GM23338 (cell line): ENCODE results near the gene HIVEP2. TPM values are rescaled to one million over a fixed set of nuclear protein-coding genes. Genes with fewer than 3 reads are reported as not detected.

ENCODE experiments used
- ATAC-seq: fragments of 200-7000 bp; cut with Tn5 transposase; 3 replicates; pipeline ENCODE4 v1.9.1; 2020
- DNase-seq: peaks from one replicate; pipeline ENCODE4 v3.0.0-alpha.2; 2015; ENCODE audit warnings: low spot score
- H2AFZ ChIP-seq: fragments of 200-600 bp; sonication (generic); 2 replicates; pipeline ENCODE4 v1.8.0; 2016; ENCODE audit warnings: antibody characterized with exemption, mild to moderate bottlenecking, moderate library complexity
- H3F3A ChIP-seq: fragments of 200-600 bp; sonication (generic); replicated peaks from 2 replicates; pipeline ENCODE4 v1.8.0; 2017; ENCODE audit warnings: antibody characterized with exemption, mixed run types, low read depth
- H3K27ac ChIP-seq: fragments of 200-600 bp; sonication (generic); 2 replicates; pipeline ENCODE4 v1.6.1; 2016; ENCODE audit warnings: low read depth
- H3K27me3 ChIP-seq: fragments of 200-600 bp; sonication (generic); 2 replicates; pipeline ENCODE4 v1.8.0; 2016; ENCODE audit warnings: mild to moderate bottlenecking, mixed run types, moderate library complexity; ENCODE audit not compliant: insufficient read depth
- H3K36me3 ChIP-seq: fragments of 200-600 bp; sonication (generic); 2 replicates; pipeline ENCODE4 v1.8.0; 2016; ENCODE audit warnings: mild to moderate bottlenecking; ENCODE audit not compliant: insufficient read depth
- H3K4me1 ChIP-seq: fragments of 200-600 bp; sonication (generic); 2 replicates; pipeline ENCODE4 v1.8.0; 2016; ENCODE audit warnings: mild to moderate bottlenecking, moderate library complexity; ENCODE audit not compliant: insufficient read depth
- H3K4me2 ChIP-seq: fragments of 200-600 bp; sonication (generic); 2 replicates; pipeline ENCODE4 v1.7.1; 2017; ENCODE audit warnings: mixed run types
- H3K4me3 ChIP-seq: fragments of 200-600 bp; sonication (generic); 2 replicates; pipeline ENCODE4 v1.6.1; 2016; ENCODE audit warnings: mixed run types
- H3K79me2 ChIP-seq: fragments of 200-600 bp; sonication (generic); replicated peaks from 2 replicates; pipeline ENCODE4 v1.8.0; 2017; ENCODE audit warnings: mild to moderate bottlenecking; ENCODE audit not compliant: insufficient read depth
- H3K9me2 ChIP-seq: fragments of 200-600 bp; sonication (generic); 2 replicates; pipeline ENCODE4 v1.8.0; 2017; ENCODE audit not compliant: insufficient read depth
- H4K20me1 ChIP-seq: fragments of 200-600 bp; sonication (generic); replicated peaks from 2 replicates; pipeline ENCODE4 v1.8.0; 2017; ENCODE audit warnings: mild to moderate bottlenecking; ENCODE audit not compliant: insufficient read depth
- H3K27ac Mint-ChIP-seq: 2 replicates; pipeline ENCODE4 v1.8.0; 2020; ENCODE audit warnings: inconsistent platforms, mild to moderate bottlenecking, moderate library complexity, mixed read lengths
- H3K27me3 Mint-ChIP-seq: 3 replicates; pipeline ENCODE4 v1.8.0; 2022; ENCODE audit warnings: low read depth, mild to moderate bottlenecking, moderate library complexity, mixed read lengths, inconsistent platforms; ENCODE audit not compliant: insufficient read depth, poor library complexity
- H3K36me3 Mint-ChIP-seq: 3 replicates; pipeline ENCODE4 v1.8.0; 2021; ENCODE audit warnings: low read depth, mild to moderate bottlenecking, inconsistent platforms, moderate library complexity, mixed read lengths
- H3K4me1 Mint-ChIP-seq: 3 replicates; pipeline ENCODE4 v1.8.0; 2020; ENCODE audit warnings: mild to moderate bottlenecking, inconsistent platforms, mixed read lengths
- H3K4me3 Mint-ChIP-seq: 3 replicates; pipeline ENCODE4 v1.8.0; 2021; ENCODE audit warnings: moderate library complexity, mild to moderate bottlenecking, inconsistent platforms, mixed read lengths
- H3K9me3 Mint-ChIP-seq: 3 replicates; pipeline ENCODE4 v1.8.0; 2020; ENCODE audit warnings: moderate library complexity, mild to moderate bottlenecking, inconsistent platforms, mixed read lengths
- CREB1 ChIP-seq: fragments of 250-450 bp; sonication (Bioruptor Pico); IDR thresholded peaks from 2 replicates; pipeline ENCODE4 v1.5.0; 2020; ENCODE audit warnings: low read depth, mild to moderate bottlenecking, moderate library complexity
- CTCF ChIP-seq, 2 experiments: fragments of 200-600 bp in 1 of 2; sonication (generic) in 1 of 2; conservative IDR thresholded peaks; 2 replicates each; pipeline versions ENCODE4 v1.5.1 to v1.6.1; 2016 to 2017; ENCODE audit warnings: antibody characterized with exemption in 2 of 2, low read depth in 2 of 2, mild to moderate bottlenecking in 2 of 2, moderate library complexity in 1 of 2
- EZH2 ChIP-seq: fragments of 200-600 bp; sonication (generic); IDR thresholded peaks from one replicate; pipeline ENCODE4 v1.8.0; 2017; ENCODE audit warnings: antibody characterized with exemption, mild to moderate bottlenecking, low read depth; ENCODE audit not compliant: unreplicated experiment
- EZH2phosphoT487 ChIP-seq: fragments of 200-600 bp; sonication (generic); IDR thresholded peaks from one replicate; pipeline ENCODE4 v1.8.1; 2018; ENCODE audit warnings: antibody characterized with exemption; ENCODE audit not compliant: unreplicated experiment
- JUNB ChIP-seq: IDR thresholded peaks from one replicate; pipeline ENCODE4 v1.6.1; 2016; ENCODE audit warnings: antibody characterized with exemption; ENCODE audit not compliant: unreplicated experiment
- POLR2AphosphoS5 ChIP-seq: IDR thresholded peaks from 2 replicates; pipeline ENCODE4 v1.6.1; 2016; ENCODE audit warnings: antibody characterized with exemption, low read depth
- REST ChIP-seq: IDR thresholded peaks from one replicate; pipeline ENCODE4 v1.6.1; 2018; ENCODE audit warnings: antibody characterized with exemption; ENCODE audit not compliant: unreplicated experiment
- STAT1 ChIP-seq: IDR thresholded peaks from one replicate; pipeline ENCODE4 v1.6.1; 2016; ENCODE audit warnings: antibody characterized with exemption; ENCODE audit not compliant: unreplicated experiment
- ZNF114 ChIP-seq: fragments of 250-450 bp; sonication (Bioruptor Pico); IDR thresholded peaks from 2 replicates; pipeline ENCODE4 v1.5.0; 2020; ENCODE audit warnings: mild to moderate bottlenecking, moderate library complexity
- ZNF331 ChIP-seq: fragments of 250-450 bp; sonication (Bioruptor Pico); IDR thresholded peaks from 2 replicates; pipeline ENCODE4 v1.5.0; 2020; ENCODE audit warnings: low read depth, mild to moderate bottlenecking, moderate library complexity
- ZNF462 ChIP-seq: fragments of 250-450 bp; sonication (Bioruptor Pico); IDR thresholded peaks from 2 replicates; pipeline ENCODE4 v1.5.0; 2020; ENCODE audit warnings: mild to moderate bottlenecking, moderate library complexity
- polyA plus RNA-seq: library from polyadenylated mRNA; unstranded; fragments of >200 nt; fragmentation: Nextera tagmentation; extraction: Ambion mirVana; gene quantifications from 2 replicates; pipeline ENCODE4 v1.2.1, GENCODE V29; 2016
- total RNA-seq: library from RNA; depleted of rRNA; stranded (reverse); fragments of >200 nt; shearing (Covaris generic); gene quantifications from 2 replicates; pipeline ENCODE4 v1.2.3, GENCODE V29; 2014

The HIVEP2 gene
- total and polyA plus RNA-seq, 2 experiments from 2014 or later = 1.5 to 7.4 TPM

- TF ChIP-seq ZNF462 (CRISPR knock-in tag) = no peak
Observed at GRCh38 chr6:142900227-142900971, 44.6 kb downstream of the HIVEP2 start (continued).

- Mint-ChIP-seq H3K27ac (no peak overlapping the region), H3K4me3 (no peak overlapping the region), H3K4me1 (peaks cover 9% of the 10 kb centered on the region; the same call in 2 of the 3 replicates), H3K9me3 (no peaks in the 10 kb centered on the region), H3K36me3 (no peaks in the 10 kb centered on the region), H3K27me3 (no peaks in the 10 kb centered on the region)
- peaks cover 6% of the 10 kb centered on the region; the same call in 1 of the 2 replicates for H3K79me2 ChIP-seq
- no peak overlapping the region for H3K4me2 ChIP-seq
- ATAC-seq (no peak), DNase-seq (no peak)
- H3K9me2 ChIP-seq = no peaks in the 10 kb centered on the region
- no peak overlapping the region for H3K4me3 ChIP-seq
- H3K4me1 ChIP-seq = no peaks in the 10 kb centered on the region; the same call in 1 of the 2 replicates
- H3F3A ChIP-seq = no peaks in the 10 kb centered on the region
- H2AFZ ChIP-seq = no peak overlapping the region
- H4K20me1 ChIP-seq = no peaks in the 10 kb centered on the region
- no peaks in the 10 kb centered on the region for H3K36me3 ChIP-seq
- no peaks in the 10 kb centered on the region for H3K27me3 ChIP-seq
- H3K27ac ChIP-seq = no peak overlapping the region
- TF ChIP-seq ZNF331 (CRISPR knock-in tag) = no peak
- no peak for TF ChIP-seq STAT1
- TF ChIP-seq JUNB = no peak
- TF ChIP-seq ZNF114 (CRISPR knock-in tag) = no peak
- no peak for TF ChIP-seq POLR2AphosphoS5
- TF ChIP-seq CREB1 (CRISPR knock-in tag) = no peak
- TF ChIP-seq CTCF (conservative IDR thresholded peaks at IDR 0.05; ENCODE audit: low read depth in 2 of 2) = no peak
- TF ChIP-seq REST = no peak
- TF ChIP-seq EZH2phosphoT487 = no peak
- no peak for TF ChIP-seq EZH2
Observed at GRCh38 chr6:142898927-142899895, 45.8 kb downstream of the HIVEP2 start.
